ENCODE measurements around the gene TXNRD1. TPM values are rescaled to one million over a fixed set of nuclear protein-coding genes. Genes with fewer than 3 reads are reported as not detected.

Gene TXNRD1
- total RNA-seq, 1 experiment from 2014 or later, result 259 TPM

DNA sequence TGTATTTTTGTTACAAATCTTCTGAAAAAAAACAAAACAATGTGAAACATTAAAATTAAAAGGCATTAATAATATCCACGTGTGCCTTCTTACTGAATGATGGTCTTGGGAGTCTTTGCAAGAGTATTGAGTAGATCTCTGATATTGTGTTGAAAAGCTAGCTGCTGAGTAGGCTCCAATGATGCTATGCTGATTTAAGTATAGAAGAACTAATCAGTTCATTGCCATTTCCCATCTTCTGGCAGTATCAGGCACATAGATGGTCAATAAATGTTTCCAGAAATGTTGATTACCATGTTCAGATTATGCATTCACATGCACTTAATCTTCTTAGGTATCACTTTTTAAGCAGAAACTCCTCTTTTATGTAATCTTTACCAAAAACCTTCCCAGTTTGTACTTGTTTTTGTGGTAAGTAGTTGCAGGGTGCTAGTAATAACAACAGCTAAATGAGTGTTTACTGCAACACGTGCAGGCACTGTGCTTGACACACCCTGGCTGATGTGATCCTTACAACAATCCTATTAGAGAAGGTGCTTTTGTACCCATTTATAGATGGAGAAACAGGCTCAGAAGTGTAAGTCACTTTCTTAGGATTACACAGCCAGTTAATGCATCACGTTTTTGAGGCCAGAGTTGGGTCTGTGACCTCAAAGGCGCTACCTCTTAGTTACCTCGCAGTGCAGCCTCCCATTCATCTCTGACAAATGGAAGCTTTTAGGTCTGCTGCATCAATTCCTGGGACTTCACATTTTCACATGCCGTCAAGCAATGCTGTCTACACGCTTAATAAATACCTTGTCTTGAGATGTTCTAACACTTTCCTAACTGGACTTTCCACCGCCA lies 134.9 kb downstream of the TXNRD1 start:
- no peak for DNase-seq (ENCODE audit: low spot score)

GRCh38 chr12:104351057-104351983 lies 135.7 kb downstream of the TXNRD1 start:
- DNase-seq (ENCODE audit: low spot score), result no peak

- no peak for DNase-seq (ENCODE audit: low spot score)
Observed at GRCh38 chr12:104352106-104352713, 136.6 kb downstream of the TXNRD1 start.

- DNase-seq (ENCODE audit: low spot score), result no peak
Observed at GRCh38 chr12:104353012-104353981, 137.7 kb downstream of the TXNRD1 start.

GRCh38 chr12:104354167-104354867 lies 138.7 kb downstream of the TXNRD1 start:
- DNase-seq (ENCODE audit: low spot score), result no peak

- no peak for DNase-seq (ENCODE audit: low spot score)
Observed at GRCh38 chr12:104354868-104355570, 139.4 kb downstream of the TXNRD1 start.

DNA sequence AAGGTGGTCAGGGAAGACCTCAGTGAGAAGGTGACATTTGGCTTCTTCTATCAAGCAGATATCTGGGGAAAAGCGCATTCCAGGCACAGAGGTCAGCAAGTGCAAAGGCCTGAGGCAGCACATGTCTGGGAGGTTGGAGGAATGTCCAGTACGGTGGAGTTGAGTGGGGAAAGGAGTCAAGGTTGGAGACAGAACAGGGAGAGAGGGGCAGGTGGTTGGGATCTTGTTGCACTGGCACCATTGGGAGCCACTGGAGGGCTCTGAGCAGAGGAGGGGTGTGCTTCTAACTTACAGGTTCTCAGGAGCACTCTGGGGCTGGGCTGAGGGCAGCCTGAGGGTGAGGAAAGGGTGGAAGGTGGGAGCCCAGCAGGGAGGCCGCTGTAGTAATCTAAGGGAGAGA lies 140.1 kb downstream of the TXNRD1 start:
- DNase-seq (ENCODE audit: low spot score), result no peak

- no peak for DNase-seq (ENCODE audit: low spot score)
Observed at GRCh38 chr12:104356231-104357115, 140.9 kb downstream of the TXNRD1 start.

- DNase-seq (ENCODE audit: low spot score), result no peak
Observed at GRCh38 chr12:104357421-104357952, 141.9 kb downstream of the TXNRD1 start.

GRCh38 chr12:104358353-104359003 lies 142.9 kb downstream of the TXNRD1 start:
- peak; percentile 72 for DNase-seq (ENCODE audit: low spot score)

DNA sequence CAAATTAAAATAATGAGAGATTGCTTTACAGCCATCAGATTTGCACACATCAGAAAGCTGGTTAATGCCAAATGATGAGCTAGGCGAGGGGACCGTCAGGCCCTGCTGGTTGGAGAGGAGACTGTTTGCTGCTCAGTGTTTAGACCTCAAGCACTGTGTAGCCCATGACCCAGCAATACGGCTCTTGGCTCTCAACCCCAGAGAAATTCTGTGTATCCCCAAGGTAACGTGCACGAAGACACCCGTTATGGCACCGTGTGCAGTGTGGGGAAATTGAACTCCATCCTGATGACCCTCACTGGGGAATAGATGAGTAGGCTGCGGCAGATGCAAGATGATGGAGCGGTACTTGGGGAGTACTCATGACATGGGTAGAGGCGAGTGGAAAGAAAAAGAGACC lies 143.6 kb downstream of the TXNRD1 start:
- no peak for DNase-seq (ENCODE audit: low spot score)

GRCh38 chr12:104360157-104360556 lies 144.6 kb downstream of the TXNRD1 start:
- no peak for DNase-seq (ENCODE audit: low spot score)

DNA sequence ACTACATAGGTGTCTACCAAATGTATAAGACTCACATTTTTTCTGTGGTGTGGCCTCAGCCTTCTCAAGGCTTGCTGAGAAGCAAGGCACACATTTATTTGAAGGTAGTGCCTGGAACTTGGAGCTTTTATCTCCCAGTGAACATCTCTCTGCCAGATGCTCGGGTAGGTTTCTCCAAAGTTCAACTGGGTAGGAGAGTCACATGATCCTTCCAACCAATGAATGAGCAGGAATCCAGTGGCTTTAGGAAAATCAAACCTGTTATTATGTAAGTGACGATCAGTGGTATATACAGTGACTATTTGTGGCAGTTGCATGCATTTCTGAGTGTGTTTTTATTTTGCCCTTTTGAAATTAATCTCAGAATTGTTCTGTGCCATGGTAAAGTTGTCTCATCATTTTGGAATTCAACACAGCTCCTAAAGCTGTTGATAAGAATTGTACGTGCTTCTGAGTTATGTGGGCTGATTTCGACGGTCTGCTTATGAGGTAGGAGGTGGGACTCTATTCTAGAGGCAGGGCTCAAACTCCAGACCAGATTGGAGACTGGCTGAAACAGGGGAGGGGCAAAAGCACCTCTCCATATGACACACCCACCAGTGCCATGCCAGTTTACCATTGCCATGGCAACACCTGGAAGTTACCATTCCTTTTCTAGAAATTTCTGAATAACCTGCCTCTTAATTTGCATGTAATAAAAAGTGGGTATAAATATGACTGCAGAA lies 145.6 kb downstream of the TXNRD1 start:
- DNase-seq (ENCODE audit: low spot score), result no peak

DNA sequence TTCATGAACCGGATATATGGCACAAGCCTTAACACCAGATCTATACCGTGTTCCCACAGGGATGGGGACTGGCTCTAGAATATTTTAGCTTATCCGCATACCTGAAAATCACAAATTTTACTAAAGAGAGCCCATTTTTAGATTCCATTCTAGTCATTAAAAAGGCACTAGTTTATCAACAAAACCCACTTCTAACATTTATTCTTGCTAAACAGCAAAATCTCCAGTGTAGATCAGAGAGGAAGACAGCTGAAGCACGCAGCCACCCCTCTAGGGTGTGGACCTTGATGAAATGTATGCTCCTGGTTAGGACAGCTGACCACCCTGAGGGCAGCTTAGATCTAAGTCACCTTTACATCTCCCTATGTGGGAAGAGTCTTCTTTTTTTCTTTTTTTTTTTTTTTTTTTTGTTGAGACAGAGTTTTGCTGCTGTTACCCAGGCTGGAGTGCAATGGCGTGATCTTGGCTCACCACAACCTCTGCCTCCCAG lies 150.4 kb downstream of the TXNRD1 start:
- no peak for DNase-seq (ENCODE audit: low spot score)

DNA sequence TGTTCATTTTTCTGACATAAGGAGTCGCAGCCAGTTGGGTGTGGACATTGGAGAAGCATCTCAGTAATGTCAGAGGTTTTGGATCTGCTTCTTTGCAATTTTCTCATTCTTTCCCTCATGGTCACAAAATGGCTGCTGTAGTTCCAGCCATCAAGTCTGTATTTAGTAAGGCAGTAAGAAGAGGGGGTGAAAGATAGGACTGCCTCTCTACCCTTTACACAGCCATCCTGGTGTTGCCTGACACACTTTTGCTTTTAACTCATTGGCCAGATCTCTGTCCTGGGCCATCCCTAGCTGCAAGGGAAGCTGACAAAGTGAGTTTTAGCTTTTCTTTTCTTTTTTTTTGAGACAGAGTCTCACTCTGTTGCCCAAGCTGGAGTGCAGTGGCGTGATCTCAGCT lies 154.1 kb downstream of the TXNRD1 start:
- no peak for DNase-seq (ENCODE audit: low spot score)

- DNase-seq (ENCODE audit: low spot score), result peak; percentile 67
Observed at GRCh38 chr12:104371043-104371870, 155.7 kb downstream of the TXNRD1 start.

Measured in HT-29 (cell line).